IPS-15b (cell line): Measurements from ENCODE around the gene PET100.
"Not testable (repeated sequence)": the region's sequence is repeated elsewhere in the genome, so short reads cannot be mapped to it uniquely, and the experiment has no call there.

Source experiments
- H3K27me3 ChIP-seq: one replicate; pipeline ENCODE4 v1.6.1; 2013; ENCODE audit warnings: low read length; ENCODE audit not compliant: control insufficient read depth, insufficient read depth
- H3K36me3 ChIP-seq: one replicate; pipeline ENCODE4 v1.6.1; 2013; ENCODE audit warnings: low read length; ENCODE audit not compliant: control insufficient read depth, insufficient read depth
- H3K4me1 ChIP-seq: one replicate; pipeline ENCODE4 v1.6.1; 2013; ENCODE audit warnings: mild to moderate bottlenecking, low read length; ENCODE audit not compliant: control insufficient read depth, insufficient read depth
- H3K4me3 ChIP-seq: one replicate; pipeline ENCODE4 v1.5.1; 2013; ENCODE audit warnings: low read depth, low read length
- H3K9ac ChIP-seq: one replicate; pipeline ENCODE4 v1.6.1; 2013; ENCODE audit warnings: low read depth, mild to moderate bottlenecking, low read length
- H3K9me3 ChIP-seq: one replicate; pipeline ENCODE4 v1.6.1; 2013; ENCODE audit warnings: mild to moderate bottlenecking, low read length; ENCODE audit not compliant: control insufficient read depth, insufficient read depth

Gene PET100

GRCh38 chr19:7640803-7641202 lies 11.2 kb downstream of the PET100 start:
- Histone ChIP-seq H3K4me3 (no peak overlapping the region), H3K27me3 (peaks cover 9% of the 10 kb centered on the region), H3K4me1 (no peaks in the 10 kb centered on the region), H3K9ac (no peak overlapping the region), H3K9me3 (no peaks in the 10 kb centered on the region), H3K36me3 (peaks cover 9% of the 10 kb centered on the region)

DNA sequence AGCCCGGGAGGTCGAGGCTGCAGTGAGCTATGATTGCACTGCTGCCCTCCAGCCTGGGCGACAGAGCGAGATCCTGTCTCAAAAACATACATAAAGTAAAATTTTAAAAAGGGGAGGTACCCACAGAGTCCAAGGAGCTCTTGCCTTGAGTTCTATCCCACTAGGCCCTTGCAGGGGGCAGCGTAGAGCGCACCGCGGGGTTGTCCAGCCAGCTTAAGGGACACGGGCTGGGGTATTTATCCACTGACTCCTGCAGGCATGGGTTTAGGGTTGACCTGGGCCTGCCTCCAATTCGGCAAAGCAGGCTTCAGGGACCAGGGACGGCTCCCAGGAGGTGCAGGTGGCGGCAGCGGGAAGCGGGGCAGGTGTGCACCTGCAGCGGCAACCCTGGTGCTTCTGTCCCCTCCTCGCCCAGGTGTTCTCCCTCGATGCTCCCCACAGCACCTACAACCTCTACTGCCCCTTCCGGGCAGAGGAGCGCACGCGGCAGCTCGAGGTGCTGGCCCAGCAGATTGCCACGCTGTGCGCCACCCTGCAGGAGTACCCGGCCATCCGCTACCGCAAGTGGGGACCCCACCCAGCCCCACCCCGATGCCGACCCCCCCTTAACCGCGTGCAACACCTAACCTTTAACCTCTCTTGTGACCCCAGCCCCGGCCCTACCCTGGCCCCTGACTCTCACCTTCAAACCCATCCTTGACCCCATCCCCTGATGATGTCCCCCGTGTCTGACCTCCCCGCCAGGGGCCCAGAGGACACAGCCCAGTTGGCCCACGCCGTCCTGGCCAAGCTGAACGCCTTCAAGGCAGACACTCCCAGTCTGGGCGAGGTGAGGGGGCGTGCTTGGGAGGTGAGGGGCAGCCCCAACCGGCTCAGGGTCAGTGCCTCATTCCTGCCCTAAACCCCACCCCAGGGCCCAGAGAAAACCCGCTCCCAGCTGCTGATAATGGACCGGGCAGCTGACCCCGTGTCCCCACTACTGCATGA lies 12.0 kb downstream of the PET100 start:
- Histone ChIP-seq H3K9me3 (no peaks in the 10 kb centered on the region), H3K9ac (no peak overlapping the region), H3K36me3 (peaks cover 12% of the 10 kb centered on the region), H3K27me3 (peaks cover 1% of the 10 kb centered on the region), H3K4me1 (no peaks in the 10 kb centered on the region), H3K4me3 (no peak overlapping the region)

DNA sequence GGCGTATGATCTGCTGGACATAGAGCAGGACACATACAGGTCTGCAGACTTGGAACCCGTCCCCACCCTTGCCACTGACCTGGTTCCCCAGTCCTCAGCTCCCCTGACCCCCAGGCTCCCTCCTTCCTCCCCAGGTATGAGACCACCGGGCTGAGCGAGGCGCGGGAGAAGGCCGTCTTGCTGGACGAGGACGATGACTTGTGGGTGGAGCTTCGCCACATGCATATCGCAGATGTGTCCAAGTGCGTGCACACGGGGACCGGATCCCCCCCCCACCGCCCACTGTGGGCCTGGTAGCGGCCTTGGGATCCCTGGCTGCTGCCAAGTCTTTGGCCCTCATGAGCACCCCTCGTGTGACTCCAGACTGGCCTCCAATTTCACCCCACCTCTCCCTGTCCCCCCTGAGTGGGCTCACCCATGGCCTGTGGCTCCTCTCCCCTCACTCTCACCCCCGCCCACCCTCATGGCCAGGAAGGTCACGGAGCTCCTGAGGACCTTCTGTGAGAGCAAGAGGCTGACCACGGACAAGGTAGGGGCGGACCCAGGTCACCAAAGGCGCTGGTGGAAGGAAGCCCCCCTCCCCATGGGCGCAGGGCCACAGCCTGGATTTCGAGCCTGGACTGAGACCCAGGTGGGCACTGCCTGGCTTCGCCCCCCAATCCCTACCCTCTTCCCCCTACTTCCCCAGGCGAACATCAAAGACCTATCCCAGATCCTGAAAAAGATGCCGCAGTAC lies 12.9 kb downstream of the PET100 start:
- no peak overlapping the region for H3K9ac ChIP-seq
- no peaks in the 10 kb centered on the region for H3K4me1 ChIP-seq
- peaks cover 14% of the 10 kb centered on the region for H3K36me3 ChIP-seq
- H3K27me3 ChIP-seq = no peaks in the 10 kb centered on the region
- H3K4me3 ChIP-seq = no peak overlapping the region
- H3K9me3 ChIP-seq = no peaks in the 10 kb centered on the region

GRCh38 chr19:7643031-7643415 lies 13.4 kb downstream of the PET100 start:
- Histone ChIP-seq H3K4me3 (no peak overlapping the region), H3K4me1 (no peaks in the 10 kb centered on the region), H3K9ac (no peak overlapping the region), H3K9me3 (no peaks in the 10 kb centered on the region), H3K36me3 (peaks cover 14% of the 10 kb centered on the region), H3K27me3 (no peaks in the 10 kb centered on the region)

DNA sequence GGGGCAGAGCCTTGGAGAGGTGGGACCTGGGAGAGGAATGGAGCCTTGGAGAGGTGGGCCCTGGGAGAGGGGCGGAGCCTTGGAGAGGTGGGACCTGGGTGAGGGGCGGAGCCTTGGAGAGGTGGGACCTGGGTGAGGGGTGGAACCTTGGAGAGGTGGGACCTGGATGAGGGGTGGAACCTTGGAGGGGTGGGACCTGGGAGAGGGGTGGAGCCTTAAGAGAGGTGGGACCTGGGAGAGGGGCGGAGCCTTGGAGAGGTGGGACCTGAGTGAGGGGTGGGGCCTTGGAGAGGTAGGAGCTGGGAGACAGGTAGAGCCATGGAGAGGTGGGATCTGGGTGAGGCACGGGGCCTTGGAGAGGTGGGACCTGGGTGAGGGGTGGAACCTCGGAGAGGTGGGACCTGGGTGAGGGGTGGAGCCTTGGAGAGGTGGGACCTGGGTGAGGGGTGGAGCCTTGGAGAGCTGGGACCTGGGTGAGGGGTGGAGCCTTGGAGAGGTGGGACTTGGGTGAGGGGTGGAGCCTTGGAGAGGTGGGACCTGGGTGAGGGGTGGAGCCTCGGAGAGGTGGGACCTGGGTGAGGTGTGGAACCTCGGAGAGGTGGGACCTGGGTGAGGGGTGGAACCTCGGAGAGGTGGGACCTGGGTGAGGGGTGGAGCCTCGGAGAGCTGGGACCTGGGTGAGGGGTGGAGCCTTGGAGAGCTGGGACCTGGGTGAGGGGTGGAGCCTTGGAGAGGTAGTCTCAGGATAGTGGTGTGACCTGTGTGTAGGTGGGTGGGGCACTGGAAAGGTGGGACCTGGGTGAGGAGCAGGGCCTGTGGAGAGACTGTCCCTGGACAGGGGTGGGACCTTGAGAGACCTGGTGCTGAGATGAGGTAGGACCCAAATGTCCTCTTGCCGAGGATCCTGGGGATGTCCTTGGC lies 14.3 kb downstream of the PET100 start:
- not testable (repeated sequence) for H3K4me1 ChIP-seq, H3K27me3 ChIP-seq, H3K9ac ChIP-seq, H3K9me3 ChIP-seq, H3K4me3 ChIP-seq
- H3K36me3 ChIP-seq = peaks cover 14% of the 10 kb centered on the region

DNA sequence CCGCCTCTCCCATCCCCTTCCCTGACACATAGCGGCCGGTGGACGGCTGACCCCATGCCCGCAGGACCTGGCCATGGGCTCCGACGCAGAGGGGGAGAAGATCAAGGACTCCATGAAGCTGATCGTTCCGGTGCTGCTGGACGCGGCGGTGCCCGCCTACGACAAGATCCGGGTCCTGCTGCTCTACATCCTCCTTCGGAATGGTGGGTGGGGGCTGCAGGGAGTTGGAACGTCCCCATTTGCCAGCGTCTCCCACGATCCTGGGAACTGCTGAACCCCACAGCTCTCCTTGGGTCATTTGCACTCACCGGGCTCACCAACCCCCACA lies 14.9 kb downstream of the PET100 start:
- H3K36me3 ChIP-seq = peaks cover 14% of the 10 kb centered on the region
- H3K9me3 ChIP-seq = no peaks in the 10 kb centered on the region
- no peaks in the 10 kb centered on the region for H3K27me3 ChIP-seq

DNA sequence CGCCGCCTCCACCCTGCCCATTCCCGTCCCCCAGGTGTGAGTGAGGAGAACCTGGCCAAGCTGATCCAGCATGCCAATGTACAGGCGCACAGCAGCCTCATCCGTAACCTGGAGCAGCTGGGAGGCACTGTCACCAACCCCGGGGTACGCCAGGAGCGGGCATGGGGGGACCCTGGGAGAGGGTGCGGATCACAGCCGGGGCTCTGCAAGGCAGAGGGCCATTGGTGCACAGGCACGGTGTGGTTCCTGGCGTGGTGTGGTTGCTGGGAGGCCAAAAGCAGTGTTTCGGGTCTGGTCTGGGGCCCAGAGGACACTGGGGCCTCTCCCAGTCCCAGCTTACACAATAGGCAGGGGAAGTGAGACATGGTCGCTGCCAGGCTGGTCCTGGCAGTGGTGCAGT lies 15.6 kb downstream of the PET100 start:
- Histone ChIP-seq H3K4me1 (no peaks in the 10 kb centered on the region), H3K36me3 (peaks cover 14% of the 10 kb centered on the region), H3K9ac (no peak overlapping the region), H3K27me3 (no peaks in the 10 kb centered on the region), H3K4me3 (no peak overlapping the region), H3K9me3 (no peaks in the 10 kb centered on the region)

More for the DNA sequence above, 14.9 kb downstream of the PET100 start:
- Histone ChIP-seq H3K4me3 (no peak overlapping the region), H3K9ac (no peak overlapping the region), H3K4me1 (no peaks in the 10 kb centered on the region)

DNA sequence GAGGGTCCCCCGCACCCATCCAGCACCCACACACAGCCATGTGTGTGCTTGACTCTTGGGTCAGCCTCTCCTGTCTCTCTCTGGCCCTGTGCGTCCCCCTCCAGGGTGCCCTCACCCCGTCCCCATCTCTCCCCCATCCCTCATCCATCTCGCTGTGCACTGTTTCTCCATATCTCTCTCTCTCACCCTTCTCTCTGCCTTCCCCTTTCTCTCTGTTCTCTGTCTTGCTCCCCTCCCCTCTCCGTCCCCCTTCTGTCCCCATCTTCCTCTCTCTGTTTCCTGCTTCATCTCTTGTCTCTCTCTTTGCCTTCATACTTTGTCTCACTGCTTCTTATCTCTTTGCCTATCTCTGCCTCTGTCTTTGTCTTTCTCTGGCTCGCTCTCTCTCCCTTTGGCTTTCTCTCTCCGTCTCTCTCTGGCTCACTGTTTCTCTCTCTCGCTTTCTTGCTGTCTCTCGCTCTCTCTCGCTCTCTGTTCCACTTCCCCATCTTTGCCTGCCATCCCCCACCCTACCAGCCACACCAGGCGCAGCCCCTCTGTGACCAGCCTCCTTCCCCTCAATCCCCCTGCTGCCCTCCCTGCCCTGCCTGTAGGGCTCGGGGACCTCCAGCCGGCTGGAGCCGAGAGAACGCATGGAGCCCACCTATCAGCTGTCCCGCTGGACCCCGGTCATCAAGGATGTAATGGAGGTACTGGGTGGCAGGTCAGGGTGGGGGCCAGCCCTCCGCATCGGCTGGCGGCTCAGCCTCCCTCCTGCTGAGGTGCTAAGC lies 16.2 kb downstream of the PET100 start:
- peaks cover 1% of the 10 kb centered on the region for H3K27me3 ChIP-seq
- H3K9me3 ChIP-seq = no peaks in the 10 kb centered on the region
- H3K4me1 ChIP-seq = no peaks in the 10 kb centered on the region
- H3K9ac ChIP-seq = no peak overlapping the region
- no peak overlapping the region for H3K4me3 ChIP-seq
- peaks cover 14% of the 10 kb centered on the region for H3K36me3 ChIP-seq

- H3K4me1 ChIP-seq = no peaks in the 10 kb centered on the region
- H3K9ac ChIP-seq = no peak overlapping the region
- H3K4me3 ChIP-seq = no peak overlapping the region
- H3K36me3 ChIP-seq = peaks cover 14% of the 10 kb centered on the region
- H3K27me3 ChIP-seq = peaks cover 3% of the 10 kb centered on the region
- H3K9me3 ChIP-seq = no peaks in the 10 kb centered on the region
Observed at GRCh38 chr19:7646426-7646700, 16.8 kb downstream of the PET100 start.

DNA sequence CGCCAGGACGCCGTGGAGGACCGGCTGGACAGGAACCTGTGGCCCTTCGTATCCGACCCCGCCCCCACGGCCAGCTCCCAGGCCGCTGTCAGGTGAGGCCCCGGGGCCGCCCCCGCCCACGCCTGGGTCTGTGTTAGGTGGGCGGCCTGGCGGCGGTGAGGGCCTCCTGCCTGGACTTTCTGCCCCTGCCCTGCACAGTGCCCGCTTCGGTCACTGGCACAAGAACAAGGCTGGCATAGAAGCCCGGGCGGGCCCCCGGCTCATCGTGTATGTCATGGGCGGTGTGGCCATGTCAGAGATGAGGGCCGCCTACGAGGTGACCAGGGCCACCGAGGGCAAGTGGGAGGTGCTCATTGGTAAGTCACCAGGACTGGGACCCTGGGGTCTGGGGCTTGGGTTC lies 17.6 kb downstream of the PET100 start:
- peaks cover 3% of the 10 kb centered on the region for H3K27me3 ChIP-seq
- no peak overlapping the region for H3K9ac ChIP-seq
- no peaks in the 10 kb centered on the region for H3K4me1 ChIP-seq
- H3K4me3 ChIP-seq = no peak overlapping the region
- H3K36me3 ChIP-seq = peaks cover 11% of the 10 kb centered on the region
- H3K9me3 ChIP-seq = no peaks in the 10 kb centered on the region
